Measurements from ENCODE around the gene NR5A2.

The NR5A2 gene

DNA sequence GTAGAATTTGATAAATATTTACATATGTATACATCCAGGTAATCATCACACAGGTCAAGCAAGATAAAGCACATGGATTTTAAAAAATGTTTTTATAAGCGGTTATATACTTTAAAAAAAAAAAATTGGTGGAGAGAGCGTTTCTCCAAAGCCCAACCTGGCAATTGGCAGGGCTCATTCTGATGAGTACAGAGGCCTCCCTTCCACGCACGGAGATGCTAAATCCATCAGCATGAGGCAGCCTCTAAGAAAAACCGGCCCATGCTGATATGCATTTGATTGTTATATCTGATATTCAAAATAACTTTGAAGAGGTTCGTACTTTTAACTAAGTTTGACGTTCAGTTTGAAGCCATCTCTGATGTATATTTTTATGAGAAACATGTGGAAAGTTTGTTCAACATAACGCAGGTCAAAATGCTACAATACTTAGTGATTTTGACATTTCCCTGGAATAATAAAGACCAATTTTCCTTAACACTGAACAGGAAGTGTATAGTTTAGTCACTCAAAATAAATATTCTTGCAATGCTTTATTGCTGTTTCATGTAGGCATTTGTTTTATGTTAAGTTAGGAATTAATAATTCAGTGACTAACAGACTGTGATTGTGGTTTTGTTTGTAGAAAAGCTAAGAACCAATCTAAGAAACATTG, 151.7 kb downstream of the NR5A2 start:
- Histone ChIP-seq H3K79me2 (ENCODE audit: insufficient read depth, low read depth) (no peaks in the 10 kb centered on the region), H2AFZ (ENCODE audit: low read depth) (no peak overlapping the region), H3K27me3 (ENCODE audit: insufficient read depth, low read depth) (no peaks in the 10 kb centered on the region), H4K20me1 (ENCODE audit: insufficient read depth) (no peaks in the 10 kb centered on the region), H3K9ac (no peak overlapping the region), H3K4me3 (IDR thresholded peaks at IDR 0.05; ENCODE audit: insufficient read depth, low read depth, low read length) (no peak overlapping the region), H3K27ac (no peak overlapping the region), H3K36me3 (ENCODE audit: insufficient read depth) (no peaks in the 10 kb centered on the region), H3K4me2 (no peak overlapping the region), H3K4me1 (ENCODE audit: low read depth, poor library complexity, severe bottlenecking) (peaks cover 13% of the 10 kb centered on the region)
- TF ChIP-seq, protein P1, sequence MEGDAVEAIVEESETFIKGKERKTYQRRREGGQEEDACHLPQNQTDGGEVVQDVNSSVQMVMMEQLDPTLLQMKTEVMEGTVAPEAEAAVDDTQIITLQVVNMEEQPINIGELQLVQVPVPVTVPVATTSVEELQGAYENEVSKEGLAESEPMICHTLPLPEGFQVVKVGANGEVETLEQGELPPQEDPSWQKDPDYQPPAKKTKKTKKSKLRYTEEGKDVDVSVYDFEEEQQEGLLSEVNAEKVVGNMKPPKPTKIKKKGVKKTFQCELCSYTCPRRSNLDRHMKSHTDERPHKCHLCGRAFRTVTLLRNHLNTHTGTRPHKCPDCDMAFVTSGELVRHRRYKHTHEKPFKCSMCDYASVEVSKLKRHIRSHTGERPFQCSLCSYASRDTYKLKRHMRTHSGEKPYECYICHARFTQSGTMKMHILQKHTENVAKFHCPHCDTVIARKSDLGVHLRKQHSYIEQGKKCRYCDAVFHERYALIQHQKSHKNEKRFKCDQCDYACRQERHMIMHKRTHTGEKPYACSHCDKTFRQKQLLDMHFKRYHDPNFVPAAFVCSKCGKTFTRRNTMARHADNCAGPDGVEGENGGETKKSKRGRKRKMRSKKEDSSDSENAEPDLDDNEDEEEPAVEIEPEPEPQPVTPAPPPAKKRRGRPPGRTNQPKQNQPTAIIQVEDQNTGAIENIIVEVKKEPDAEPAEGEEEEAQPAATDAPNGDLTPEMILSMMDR (conservative IDR thresholded peaks at IDR 0.05; ENCODE audit: low read depth, low read length) = no peak

DNA sequence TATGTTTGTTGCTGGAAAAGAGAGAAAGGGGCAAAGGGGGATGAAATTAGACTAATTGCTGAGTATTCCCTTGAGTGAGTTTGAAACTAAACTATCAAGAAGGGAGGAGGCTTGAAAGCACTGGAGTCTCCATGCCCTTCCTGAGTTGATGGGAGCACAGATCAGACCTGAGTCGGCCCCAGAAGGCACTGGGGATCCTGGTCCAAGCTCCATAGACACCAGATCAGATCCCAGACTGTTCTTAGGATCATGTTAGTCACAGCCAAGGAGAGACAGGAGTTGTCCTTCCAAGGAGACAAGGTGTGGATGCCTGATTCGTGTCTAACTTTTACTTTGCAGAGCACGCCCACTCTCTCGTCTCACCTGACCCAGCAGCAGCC, 152.3 kb downstream of the NR5A2 start:
- Histone ChIP-seq H4K20me1 (ENCODE audit: insufficient read depth) (no peaks in the 10 kb centered on the region), H3K79me2 (ENCODE audit: insufficient read depth, low read depth) (no peaks in the 10 kb centered on the region), H3K4me3 (IDR thresholded peaks at IDR 0.05; ENCODE audit: insufficient read depth, low read depth, low read length) (no peak overlapping the region), H3K27me3 (ENCODE audit: insufficient read depth, low read depth) (no peaks in the 10 kb centered on the region), H3K36me3 (ENCODE audit: insufficient read depth) (no peaks in the 10 kb centered on the region), H2AFZ (ENCODE audit: low read depth) (no peak overlapping the region), H3K27ac (no peak overlapping the region), H3K9ac (no peak overlapping the region), H3K4me1 (ENCODE audit: low read depth, poor library complexity, severe bottlenecking) (peaks cover 18% of the 10 kb centered on the region), H3K4me2 (no peak overlapping the region)
- TF ChIP-seq, protein P1 (conservative IDR thresholded peaks at IDR 0.05; ENCODE audit: low read depth, low read length) = no peak

DNA sequence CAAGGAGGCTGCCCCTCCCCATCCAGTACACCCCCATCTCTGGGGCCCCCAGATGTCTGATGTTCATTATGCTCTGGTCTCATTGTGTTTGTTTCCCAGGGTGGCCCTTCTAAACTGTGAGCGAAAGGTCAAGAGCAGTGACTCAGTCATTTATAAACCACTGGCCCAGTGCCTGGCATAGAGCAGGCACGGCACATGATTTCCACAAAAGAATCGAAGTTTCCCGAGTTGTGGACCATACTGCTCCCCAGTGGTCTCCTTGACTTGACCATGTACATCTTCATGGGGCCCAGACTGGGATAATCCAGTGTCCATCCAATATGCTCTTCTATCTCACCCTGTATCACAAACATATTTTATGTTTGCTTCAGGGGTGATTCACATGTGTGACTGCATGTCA, 153.3 kb downstream of the NR5A2 start:
- TF ChIP-seq, protein P1 (conservative IDR thresholded peaks at IDR 0.05; ENCODE audit: low read depth, low read length) = no peak
- no peak overlapping the region for H3K27ac ChIP-seq

DNA sequence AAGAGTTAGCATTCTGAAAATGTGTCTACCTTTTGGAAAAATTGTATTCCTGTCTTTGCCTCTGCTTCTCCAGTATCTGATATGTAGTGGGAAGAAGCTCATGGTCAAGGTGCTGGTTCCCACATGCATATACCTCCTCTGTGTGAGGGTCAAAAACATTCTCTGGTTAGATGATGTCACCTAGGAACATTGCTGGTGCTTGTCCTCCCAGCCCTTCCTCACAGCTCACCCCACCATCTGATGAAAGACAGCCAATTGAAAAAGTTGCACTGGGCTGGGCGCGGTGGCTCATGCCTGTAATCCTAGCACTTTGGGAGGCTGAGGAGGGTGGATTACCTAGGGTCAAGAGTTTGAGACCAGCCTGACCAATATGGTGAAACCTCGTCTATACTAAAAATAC, 154.4 kb downstream of the NR5A2 start:
- H3K27ac ChIP-seq = no peak overlapping the region
- H2AFZ ChIP-seq (ENCODE audit: low read depth) = no peak overlapping the region
- H3K27me3 ChIP-seq (ENCODE audit: insufficient read depth, low read depth) = no peaks in the 10 kb centered on the region
- H3K4me3 ChIP-seq (IDR thresholded peaks at IDR 0.05; ENCODE audit: insufficient read depth, low read depth, low read length) = no peak overlapping the region
- no peaks in the 10 kb centered on the region for H3K36me3 ChIP-seq (ENCODE audit: insufficient read depth)
- TF ChIP-seq, protein P1 (conservative IDR thresholded peaks at IDR 0.05; ENCODE audit: low read depth, low read length) = no peak
- H3K79me2 ChIP-seq (ENCODE audit: insufficient read depth, low read depth) = no peaks in the 10 kb centered on the region
- H4K20me1 ChIP-seq (ENCODE audit: insufficient read depth) = no peaks in the 10 kb centered on the region
- H3K9ac ChIP-seq = no peak overlapping the region
- H3K4me2 ChIP-seq = no peak overlapping the region
- H3K4me1 ChIP-seq (ENCODE audit: low read depth, poor library complexity, severe bottlenecking) = peaks cover 29% of the 10 kb centered on the region

More for the DNA sequence above, 153.3 kb downstream of the NR5A2 start:
- no peaks in the 10 kb centered on the region for H3K36me3 ChIP-seq (ENCODE audit: insufficient read depth)
- no peak overlapping the region for H2AFZ ChIP-seq (ENCODE audit: low read depth)
- no peaks in the 10 kb centered on the region for H4K20me1 ChIP-seq (ENCODE audit: insufficient read depth)
- no peak overlapping the region for H3K4me2 ChIP-seq
- H3K4me3 ChIP-seq (IDR thresholded peaks at IDR 0.05; ENCODE audit: insufficient read depth, low read depth, low read length) = no peak overlapping the region
- H3K27me3 ChIP-seq (ENCODE audit: insufficient read depth, low read depth) = no peaks in the 10 kb centered on the region
- H3K4me1 ChIP-seq (ENCODE audit: low read depth, poor library complexity, severe bottlenecking) = peaks cover 27% of the 10 kb centered on the region
- H3K79me2 ChIP-seq (ENCODE audit: insufficient read depth, low read depth) = no peaks in the 10 kb centered on the region
- H3K9ac ChIP-seq = no peak overlapping the region

Measured in KMS-11 (cell line).